HEK293 (cell line): ENCODE results near the gene C1QTNF4.

ENCODE experiments used
- CTCF ChIA-PET: fragments of 350-600 bp; formaldehyde crosslinking; extraction: SDS; loops from one replicate; lab custom pipeline; 2021; ENCODE audit warnings: antibody characterized with exemption; lab: Yijun Ruan, JAX
- POLR2A ChIA-PET: fragments of 300-600 bp; formaldehyde crosslinking; extraction: SDS; loops from one replicate; lab custom pipeline; 2020; ENCODE audit warnings: antibody characterized with exemption, inconsistent platforms; lab: Yijun Ruan, JAX
- H3K27ac ChIP-seq: fragments of 200-500 bp; sonication (Bioruptor generic); 2 replicates; pipeline ENCODE4 v1.5.1; 2014; ENCODE audit warnings: low read depth, low read length, control low read depth, inconsistent platforms; ENCODE audit errors: extremely low read depth
- H3K36me3 ChIP-seq, 2 experiments: fragments of 200-500 bp in 1 of 2; sonication (Bioruptor generic) in 1 of 2; 1 replicate in 1 of 2; 2 replicates in 1 of 2; pipeline ENCODE4 v1.5.1; 2014 to 2017; ENCODE audit warnings: inconsistent platforms in 2 of 2, low read length in 2 of 2; ENCODE audit not compliant: control insufficient read depth in 2 of 2, insufficient read depth in 1 of 2
- H3K4me1 ChIP-seq: fragments of 200-500 bp; sonication (Bioruptor generic); 2 replicates; pipeline ENCODE4 v1.5.1; 2014; ENCODE audit warnings: mild to moderate bottlenecking, low read length, inconsistent platforms; ENCODE audit not compliant: control insufficient read depth, insufficient read depth
- H3K4me3 ChIP-seq: 2 replicates; pipeline ENCODE4 v1.5.1; 2011; ENCODE audit warnings: low read depth, mild to moderate bottlenecking, control low read depth, low read length, moderate library complexity
- H3K9me3 ChIP-seq: fragments of 200-500 bp; sonication (Bioruptor generic); 2 replicates; pipeline ENCODE4 v1.5.1; 2014; ENCODE audit warnings: low read depth, low read length, inconsistent platforms; ENCODE audit not compliant: control insufficient read depth, insufficient read depth
- KLF1 ChIP-seq: fragments of 450-650 bp; formaldehyde crosslinking; IDR thresholded peaks from 2 replicates; pipeline ENCODE4 v1.5.1; 2016; ENCODE audit warnings: missing biosample characterization, missing genetic modification characterization
- PRDM4 ChIP-seq: fragments of 450-650 bp; formaldehyde crosslinking; IDR thresholded peaks from 2 replicates; pipeline ENCODE4 v1.5.1; 2017; ENCODE audit warnings: missing biosample characterization, missing genetic modification characterization
- PRDM6 ChIP-seq: fragments of 450-650 bp; formaldehyde crosslinking; IDR thresholded peaks from 2 replicates; pipeline ENCODE4 v1.5.1; 2017; ENCODE audit warnings: missing biosample characterization, missing genetic modification characterization
- REPIN1 ChIP-seq: fragments of 450-650 bp; formaldehyde crosslinking; IDR thresholded peaks from 2 replicates; pipeline ENCODE4 v1.5.1; 2017; ENCODE audit warnings: missing biosample characterization, missing genetic modification characterization, low read depth
- SP2 ChIP-seq: fragments of 450-650 bp; formaldehyde crosslinking; IDR thresholded peaks from 2 replicates; pipeline ENCODE4 v1.5.1; 2016; ENCODE audit warnings: missing biosample characterization, missing genetic modification characterization
- YY1 ChIP-seq: fragments of 450-650 bp; formaldehyde crosslinking; IDR thresholded peaks from 2 replicates; pipeline ENCODE4 v1.5.1; 2018; ENCODE audit warnings: missing biosample characterization, missing genetic modification characterization
- ZBTB26 ChIP-seq: fragments of 450-650 bp; formaldehyde crosslinking; optimal IDR thresholded peaks from 2 replicates; pipeline ENCODE3; 2016; ENCODE audit warnings: missing biosample characterization, mild to moderate bottlenecking, missing genetic modification characterization
- ZNF155 ChIP-seq: fragments of 450-650 bp; formaldehyde crosslinking; IDR thresholded peaks from 2 replicates; pipeline ENCODE4 v1.5.1; 2016; ENCODE audit warnings: missing biosample characterization, missing genetic modification characterization
- ZNF202 ChIP-seq: fragments of 450-650 bp; formaldehyde crosslinking; IDR thresholded peaks from 2 replicates; pipeline ENCODE4 v1.5.1; 2016; ENCODE audit warnings: missing biosample characterization, missing genetic modification characterization, borderline replicate concordance
- ZNF274 ChIP-seq, 2 experiments: fragments of 200-500 bp in 1 of 2; fragments of 450-650 bp in 1 of 2; sonication (Bioruptor generic) in 1 of 2; formaldehyde crosslinking in 1 of 2; IDR thresholded peaks; 2 replicates each; pipeline versions ENCODE4 v1.5.1 to v1.6.1; 2014 to 2016; ENCODE audit warnings: borderline replicate concordance in 1 of 2, inconsistent platforms in 1 of 2, low read length in 1 of 2, missing biosample characterization in 1 of 2, missing genetic modification characterization in 1 of 2
- ZNF280C ChIP-seq: fragments of 450-650 bp; formaldehyde crosslinking; IDR thresholded peaks from 2 replicates; pipeline ENCODE4 v1.5.1; 2016; ENCODE audit warnings: missing biosample characterization, missing genetic modification characterization
- ZNF37A ChIP-seq: fragments of 450-650 bp; IDR thresholded peaks from 2 replicates; pipeline ENCODE4 v1.5.1; 2018; ENCODE audit warnings: missing biosample characterization, missing genetic modification characterization
- ZNF416 ChIP-seq: fragments of 450-650 bp; formaldehyde crosslinking; IDR thresholded peaks from 2 replicates; pipeline ENCODE4 v1.5.1; 2016; ENCODE audit warnings: missing biosample characterization, missing genetic modification characterization
- ZNF433 ChIP-seq: fragments of 450-650 bp; formaldehyde crosslinking; IDR thresholded peaks from 2 replicates; pipeline ENCODE4 v1.5.1; 2016; ENCODE audit warnings: missing biosample characterization, missing genetic modification characterization, low read depth
- ZNF501 ChIP-seq: fragments of 450-650 bp; formaldehyde crosslinking; IDR thresholded peaks from 2 replicates; pipeline ENCODE4 v1.5.1; 2016; ENCODE audit warnings: missing biosample characterization, missing genetic modification characterization
- ZNF558 ChIP-seq: fragments of 450-650 bp; formaldehyde crosslinking; IDR thresholded peaks from 2 replicates; pipeline ENCODE4 v1.5.1; 2016; ENCODE audit warnings: missing biosample characterization, missing genetic modification characterization
- ZNF596 ChIP-seq: fragments of 450-650 bp; IDR thresholded peaks from 2 replicates; pipeline ENCODE4 v1.5.0; 2018; ENCODE audit warnings: missing biosample characterization, mild to moderate bottlenecking, missing genetic modification characterization, moderate library complexity
- ZNF610 ChIP-seq: fragments of 450-650 bp; formaldehyde crosslinking; IDR thresholded peaks from 2 replicates; pipeline ENCODE4 v1.5.1; 2016; ENCODE audit warnings: missing biosample characterization, missing genetic modification characterization, borderline replicate concordance
- ZNF626 ChIP-seq: fragments of 450-650 bp; sonication (Bioruptor Pico); formaldehyde crosslinking; IDR thresholded peaks from 2 replicates; pipeline ENCODE4 v1.5.1; 2018; ENCODE audit warnings: missing biosample characterization, missing genetic modification characterization, inconsistent platforms
- ZNF701 ChIP-seq: fragments of 450-650 bp; formaldehyde crosslinking; IDR thresholded peaks from 2 replicates; pipeline ENCODE4 v1.5.1; 2016; ENCODE audit warnings: missing biosample characterization, missing genetic modification characterization
- ZNF76 ChIP-seq: fragments of 450-650 bp; formaldehyde crosslinking; IDR thresholded peaks from 2 replicates; pipeline ENCODE4; 2016; ENCODE audit warnings: low read depth, missing biosample characterization, missing genetic modification characterization, borderline replicate concordance
- ZNF776 ChIP-seq: fragments of 450-650 bp; formaldehyde crosslinking; IDR thresholded peaks from 2 replicates; pipeline ENCODE4 v1.5.0; 2017; ENCODE audit warnings: missing biosample characterization, missing genetic modification characterization, borderline replicate concordance
- ZNF843 ChIP-seq: fragments of 450-650 bp; formaldehyde crosslinking; IDR thresholded peaks from 2 replicates; pipeline ENCODE4 v1.5.1; 2016; ENCODE audit warnings: missing biosample characterization, missing genetic modification characterization
- TF ChIP-seq, protein P1 (sequence below): fragments of 450-650 bp; IDR thresholded peaks from 2 replicates; pipeline ENCODE4 v1.5.1; 2018; ENCODE audit warnings: missing biosample characterization, mild to moderate bottlenecking, missing genetic modification characterization

Gene C1QTNF4

GRCh38 chr11:47609675-47610074 is 15.5 kb upstream of the C1QTNF4 start:
- Histone ChIP-seq H3K4me1 (no peaks in the 10 kb centered on the region), H3K36me3 (peaks cover 0 to 15% of the 10 kb centered on the region in 2 experiments; a peak in 2 of 3 replicates), H3K9me3 (no peaks in the 10 kb centered on the region), H3K27ac (no peak overlapping the region), H3K4me3 (no peak overlapping the region)
- ChIA-PET POLR2A (interaction anchor here (1.0 kb wide), 1 partner anchor 11 kb away, joined by 3 read pairs; no protein-coding TSS in a partner anchor), CTCF (interaction anchor here (0.6 kb wide), 1 partner anchor 151 kb away, joined by 3 read pairs; no protein-coding TSS in a partner anchor)
- TF ChIP-seq ZNF558 (tag by site-specific recombination) (no peak), ZNF596 (tag by site-specific recombination) (no peak), ZNF155 (tag by site-specific recombination) (no peak), ZNF433 (tag by site-specific recombination) (no peak), ZNF280C (no peak)

- Histone ChIP-seq H3K36me3 (peaks cover 0 to 15% of the 10 kb centered on the region in 2 experiments; a peak in 1 of 3 replicates), H3K4me1 (no peaks in the 10 kb centered on the region), H3K4me3 (no peak overlapping the region), H3K27ac (no peak overlapping the region), H3K9me3 (no peaks in the 10 kb centered on the region)
- ChIA-PET CTCF (interaction anchor here (2.5 kb wide), 1 partner anchor 10 kb away, joined by 14 read pairs; no protein-coding TSS in a partner anchor), POLR2A (interaction anchor here (1.6 kb wide), 1 partner anchor 29 kb away, joined by 3 read pairs; the partner anchor contains the start of genes KBTBD4 and NDUFS3)
- TF ChIP-seq YY1 (tag by site-specific recombination) = no peak
- TF ChIP-seq ZNF843 (tag by site-specific recombination) = no peak
- no peak for TF ChIP-seq ZNF501 (tag by site-specific recombination)
- TF ChIP-seq KLF1 = no peak
- TF ChIP-seq ZNF610 (tag by site-specific recombination) = no peak
- no peak for TF ChIP-seq PRDM4 (tag by site-specific recombination)
- no peak for TF ChIP-seq SP2 (tag by site-specific recombination)
- no peak for TF ChIP-seq ZNF776 (tag by site-specific recombination)
- no peak for TF ChIP-seq ZNF274 (IDR thresholded peaks at IDR 0.05; ENCODE audit: low read length)
- TF ChIP-seq ZNF274 (tag by site-specific recombination; IDR thresholded peaks at IDR 0.05; ENCODE audit: borderline replicate concordance) = no peak
- no peak for TF ChIP-seq ZNF626 (tag by site-specific recombination)
- no peak for TF ChIP-seq PRDM6 (tag by site-specific recombination)
- no peak for TF ChIP-seq ZNF202
- no peak for TF ChIP-seq ZNF416
- TF ChIP-seq ZNF37A (tag by site-specific recombination) = no peak
- TF ChIP-seq ZNF76 (tag by site-specific recombination) = no peak
- TF ChIP-seq ZNF701 (tag by site-specific recombination) = no peak
- TF ChIP-seq REPIN1 (tag by site-specific recombination) = no peak
- TF ChIP-seq, protein P1, sequence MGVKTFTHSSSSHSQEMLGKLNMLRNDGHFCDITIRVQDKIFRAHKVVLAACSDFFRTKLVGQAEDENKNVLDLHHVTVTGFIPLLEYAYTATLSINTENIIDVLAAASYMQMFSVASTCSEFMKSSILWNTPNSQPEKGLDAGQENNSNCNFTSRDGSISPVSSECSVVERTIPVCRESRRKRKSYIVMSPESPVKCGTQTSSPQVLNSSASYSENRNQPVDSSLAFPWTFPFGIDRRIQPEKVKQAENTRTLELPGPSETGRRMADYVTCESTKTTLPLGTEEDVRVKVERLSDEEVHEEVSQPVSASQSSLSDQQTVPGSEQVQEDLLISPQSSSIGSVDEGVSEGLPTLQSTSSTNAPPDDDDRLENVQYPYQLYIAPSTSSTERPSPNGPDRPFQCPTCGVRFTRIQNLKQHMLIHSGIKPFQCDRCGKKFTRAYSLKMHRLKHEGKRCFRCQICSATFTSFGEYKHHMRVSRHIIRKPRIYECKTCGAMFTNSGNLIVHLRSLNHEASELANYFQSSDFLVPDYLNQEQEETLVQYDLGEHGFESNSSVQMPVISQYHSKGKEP (tag by site-specific recombination) = no peak
- TF ChIP-seq ZBTB26 = no peak
These were observed 13.2 kb upstream of the C1QTNF4 start for GRCh38 chr11:47607380-47607779.
